Measurements from ENCODE around the gene NRBP1. TPM values are rescaled to one million over a fixed set of nuclear protein-coding genes. Genes with fewer than 3 reads are reported as not detected.

The NRBP1 gene
- total RNA-seq, 2 donors from 2014 or later: 79.7 to 96.3 TPM

DNA sequence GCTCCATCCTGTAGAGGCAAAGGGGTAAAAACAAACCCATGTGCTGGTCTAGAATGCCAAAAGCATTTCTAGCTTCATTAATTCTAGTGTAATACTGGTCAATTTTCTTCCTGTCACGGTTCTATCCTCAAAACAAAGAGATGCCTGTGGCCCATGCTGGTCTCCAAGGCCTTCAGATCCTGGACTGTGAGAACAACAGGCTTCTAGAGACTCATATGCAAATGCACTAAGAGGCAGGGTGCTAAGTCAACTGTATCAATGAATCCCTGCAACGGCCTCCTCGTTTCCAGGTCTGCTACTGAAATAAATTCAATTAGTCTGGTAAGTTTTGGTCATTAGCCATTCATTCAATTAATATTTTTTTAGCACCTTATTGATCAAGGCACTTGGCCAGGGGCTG is 57.1 kb downstream of the NRBP1 start:
- Mint-ChIP-seq H3K4me3 (no peak overlapping the region), H3K27ac (no peak overlapping the region), H3K36me3 (ENCODE audit: insufficient read depth in 2 of 2) (no peaks in the 10 kb centered on the region), H3K9me3 (no peaks in the 10 kb centered on the region), H3K27me3 (ENCODE audit: low read depth) (no peaks in the 10 kb centered on the region), H3K4me1 (ENCODE audit: low read depth) (peaks cover 21% of the 10 kb centered on the region)
- DNase-seq (no peak), ATAC-seq (replicated peaks in 1 of 2) (no peak)

GRCh38 chr2:27489118-27489497 is 60.7 kb downstream of the NRBP1 start:
- peak overlapping the region; percentile 89 to 94 for H3K4me3 Mint-ChIP-seq
- H3K27ac Mint-ChIP-seq: peak overlapping the region; percentile 81
- no peaks in the 10 kb centered on the region for H3K36me3 Mint-ChIP-seq (ENCODE audit: insufficient read depth in 2 of 2)
- ATAC-seq (replicated peaks in 1 of 2) (no peak), DNase-seq (no peak)
- H3K4me1 Mint-ChIP-seq (ENCODE audit: low read depth): peaks cover 31% of the 10 kb centered on the region
- no peaks in the 10 kb centered on the region for H3K9me3 Mint-ChIP-seq
- H3K27me3 Mint-ChIP-seq (ENCODE audit: low read depth): peaks cover 10% of the 10 kb centered on the region

DNA sequence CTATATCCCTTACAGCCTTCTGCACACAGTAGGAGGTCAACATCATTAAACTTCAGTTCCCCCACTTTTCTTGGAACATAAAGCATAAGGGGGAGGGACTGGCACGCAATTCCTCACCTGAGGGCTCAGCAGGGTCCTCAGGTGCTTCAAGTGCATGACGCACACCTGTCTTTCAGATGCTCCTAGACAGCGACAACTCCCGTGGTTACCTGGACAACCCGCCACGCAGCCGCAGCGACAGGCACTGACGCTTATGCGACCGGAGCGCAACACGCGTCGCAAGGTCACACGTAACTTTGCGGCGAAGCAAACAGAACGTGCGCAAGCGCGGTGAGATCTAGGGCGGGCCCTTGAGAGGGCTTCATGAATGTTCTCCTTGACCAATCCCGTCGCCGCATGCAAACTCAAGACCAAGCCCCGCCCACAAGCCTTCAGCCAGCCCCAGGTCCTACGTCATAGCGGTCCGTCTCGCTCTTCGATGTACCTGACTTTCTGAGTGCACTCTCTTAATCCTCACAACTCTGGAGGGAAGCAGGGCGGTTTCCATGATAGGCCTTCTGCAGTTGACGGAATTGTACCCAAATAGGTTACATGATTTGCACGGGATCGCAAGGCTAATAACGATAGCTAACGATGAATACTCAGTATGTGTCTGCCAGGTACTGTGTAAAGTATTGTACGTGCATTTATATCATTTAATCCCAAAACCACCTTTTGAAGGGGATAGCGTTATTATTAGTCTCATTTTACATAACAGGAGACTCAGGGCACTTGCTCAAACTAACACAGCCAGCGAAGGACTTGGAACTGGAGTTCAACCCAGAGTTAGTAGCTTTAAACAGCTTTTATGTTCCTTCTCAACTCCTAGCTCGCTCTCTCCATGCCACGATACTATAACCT is 61.3 kb downstream of the NRBP1 start, which contains the start of gene IFT172:
IFT172 (minus strand) TSS at position 246 of the 900 bp plus-strand sequence; CDS start at position 156, 90 bp downstream.
- no peaks in the 10 kb centered on the region for H3K36me3 Mint-ChIP-seq (ENCODE audit: insufficient read depth in 2 of 2)
- H3K27ac Mint-ChIP-seq: peak within 1 kb of the TSS; percentile 81
- peak; percentile 93 to 94 for ATAC-seq (replicated peaks in 1 of 2)
- H3K27me3 Mint-ChIP-seq (ENCODE audit: low read depth): peaks cover 14% of the 10 kb centered on the region
- peak within 1 kb of the TSS; percentile 89 to 94 for H3K4me3 Mint-ChIP-seq
- H3K4me1 Mint-ChIP-seq (ENCODE audit: low read depth): peaks cover 31% of the 10 kb centered on the region
- H3K9me3 Mint-ChIP-seq: no peaks in the 10 kb centered on the region
- peak; percentile 99 to 100 for DNase-seq

Other genes with a start within 250 kb of the NRBP1 start
- gene ATRAID, start 216.6 kb upstream of the NRBP1 start, total RNA-seq: 10 to 100 TPM; 80.5 to 87.3 TPM
- gene SLC5A6, start 216.4 kb upstream of the NRBP1 start, total RNA-seq: 10 to 100 TPM; 38.8 to 39.2 TPM
- gene CAD, start 211.3 kb upstream of the NRBP1 start, total RNA-seq: 10 to 100 TPM; 53.6 to 64.5 TPM
- gene SLC30A3, start 165.6 kb upstream of the NRBP1 start, total RNA-seq: 1 to 10 TPM; 1.5 to 2.3 TPM
- under 1 TPM in 1 of 2 donors, not detected in 1; 0.31 TPM for gene DNAJC5G, start 153.2 kb upstream of the NRBP1 start, total RNA-seq
- gene TRIM54, start 146.2 kb upstream of the NRBP1 start, total RNA-seq: under 1 TPM in 1 of 2 donors, not detected in 1; 0.36 TPM
- gene UCN, start 120.2 kb upstream of the NRBP1 start, total RNA-seq: 1 to 10 TPM; 4.9 to 7.6 TPM
- gene MPV17, start 105.5 kb upstream of the NRBP1 start, total RNA-seq: 10 to 100 TPM; 73.2 to 93.0 TPM
- 10 to 100 TPM; 56.6 to 58.7 TPM for gene GTF3C2, start 71.9 kb upstream of the NRBP1 start, total RNA-seq
- gene EIF2B4, start 58.3 kb upstream of the NRBP1 start, total RNA-seq: 10 to 100 TPM; 30.0 to 42.7 TPM
- 10 to 100 TPM; 66.1 to 70.7 TPM for gene SNX17, start 58.0 kb upstream of the NRBP1 start, total RNA-seq
- 10 to 100 TPM; 15.7 to 15.9 TPM for gene ZNF513, start 47.9 kb upstream of the NRBP1 start, total RNA-seq
- 100 to 1,000 TPM; 122 to 132 TPM for gene PPM1G, start 19.0 kb upstream of the NRBP1 start, total RNA-seq
- 10 to 100 TPM; 13.4 to 14.6 TPM for gene KRTCAP3, start 13.8 kb downstream of the NRBP1 start, total RNA-seq
- 10 to 100 TPM; 11.7 to 13.0 TPM for gene IFT172, start 61.1 kb downstream of the NRBP1 start, total RNA-seq
- under 1 TPM; 0.19 to 0.24 TPM for gene FNDC4, start 66.6 kb downstream of the NRBP1 start, total RNA-seq
- not detected for gene GCKR, start 68.2 kb downstream of the NRBP1 start, total RNA-seq
- gene ZNF512, start 154.4 kb downstream of the NRBP1 start, total RNA-seq: 10 to 100 TPM; 23.2 to 26.8 TPM
- gene CCDC121, start 200.4 kb downstream of the NRBP1 start, total RNA-seq: under 1 TPM in 1 of 2 donors, not detected in 1; 0.28 TPM
- gene GPN1, start 200.4 kb downstream of the NRBP1 start, total RNA-seq: 10 to 100 TPM; 43.6 to 45.9 TPM
- gene SUPT7L, start 235.0 kb downstream of the NRBP1 start, total RNA-seq: 10 to 100 TPM; 45.0 to 48.9 TPM
- gene SLC4A1AP, start 235.3 kb downstream of the NRBP1 start, total RNA-seq: 10 to 100 TPM; 32.3 to 33.8 TPM